IPS-18c (cell line): ENCODE data around the gene SLC35E4.

Experiments used
- H3K4me3 ChIP-seq: 2 replicates; pipeline ENCODE4 v1.7.0; 2013; ENCODE audit warnings: low read depth, mild to moderate bottlenecking, low read length, moderate library complexity; ENCODE audit not compliant: insufficient read depth
- H3K9me3 ChIP-seq: one replicate; pipeline ENCODE4 v1.6.1; 2013; ENCODE audit warnings: mild to moderate bottlenecking, low read length, moderate library complexity; ENCODE audit not compliant: control insufficient read depth, insufficient read depth

The SLC35E4 gene

GRCh38 chr22:30640361-30640760, 4.8 kb downstream of the SLC35E4 start:
- Histone ChIP-seq H3K4me3 (no peak overlapping the region), H3K9me3 (peaks cover 5% of the 10 kb centered on the region)

- peaks cover 5% of the 10 kb centered on the region for H3K9me3 ChIP-seq
- H3K4me3 ChIP-seq = no peak overlapping the region
Measured at GRCh38 chr22:30640839-30641430, 5.4 kb downstream of the SLC35E4 start.

- H3K4me3 ChIP-seq = no peak overlapping the region
- peaks cover 3% of the 10 kb centered on the region for H3K9me3 ChIP-seq
Measured at GRCh38 chr22:30643055-30643875, 7.7 kb downstream of the SLC35E4 start.

GRCh38 chr22:30646518-30647160, 11.1 kb downstream of the SLC35E4 start:
- Histone ChIP-seq H3K9me3 (peaks cover 4% of the 10 kb centered on the region), H3K4me3 (no peak overlapping the region)

- Histone ChIP-seq H3K4me3 (no peak overlapping the region), H3K9me3 (peaks cover 4% of the 10 kb centered on the region)
Measured at GRCh38 chr22:30647536-30647935, 12.0 kb downstream of the SLC35E4 start.

GRCh38 chr22:30648825-30649224, 13.2 kb downstream of the SLC35E4 start:
- Histone ChIP-seq H3K4me3 (no peak overlapping the region), H3K9me3 (peaks cover 4% of the 10 kb centered on the region)

- H3K9me3 ChIP-seq = peaks cover 4% of the 10 kb centered on the region
- H3K4me3 ChIP-seq = no peak overlapping the region
Measured at GRCh38 chr22:30649430-30650007, 13.9 kb downstream of the SLC35E4 start.

- H3K4me3 ChIP-seq = no peak overlapping the region
- H3K9me3 ChIP-seq = peaks cover 4% of the 10 kb centered on the region
Measured at GRCh38 chr22:30650508-30651116, 15.0 kb downstream of the SLC35E4 start.

- Histone ChIP-seq H3K4me3 (no peak overlapping the region), H3K9me3 (peaks cover 4% of the 10 kb centered on the region)
Measured at GRCh38 chr22:30652852-30653251, 17.3 kb downstream of the SLC35E4 start.

- H3K9me3 ChIP-seq = peaks cover 4% of the 10 kb centered on the region
- no peak overlapping the region for H3K4me3 ChIP-seq
Measured at GRCh38 chr22:30654361-30654760, 18.8 kb downstream of the SLC35E4 start.

- Histone ChIP-seq H3K9me3 (no peaks in the 10 kb centered on the region), H3K4me3 (no peak overlapping the region)
Measured at GRCh38 chr22:30655532-30655931, 20.0 kb downstream of the SLC35E4 start.

- Histone ChIP-seq H3K4me3 (no peak overlapping the region), H3K9me3 (no peaks in the 10 kb centered on the region)
Measured at GRCh38 chr22:30662040-30662439, 26.5 kb downstream of the SLC35E4 start.

- H3K9me3 ChIP-seq = no peaks in the 10 kb centered on the region
- H3K4me3 ChIP-seq = no peak overlapping the region
Measured at GRCh38 chr22:30664798-30665197, 29.2 kb downstream of the SLC35E4 start.

- H3K4me3 ChIP-seq = no peak overlapping the region
- H3K9me3 ChIP-seq = no peaks in the 10 kb centered on the region
Measured at GRCh38 chr22:30665266-30665665, 29.7 kb downstream of the SLC35E4 start.

- no peaks in the 10 kb centered on the region for H3K9me3 ChIP-seq
- H3K4me3 ChIP-seq = no peak overlapping the region
Measured at GRCh38 chr22:30665786-30666185, 30.2 kb downstream of the SLC35E4 start.

- Histone ChIP-seq H3K4me3 (peak overlapping the region; percentile 89; the same call in 1 of the 2 replicates), H3K9me3 (no peaks in the 10 kb centered on the region)
Measured at GRCh38 chr22:30667107-30667493, 31.5 kb downstream of the SLC35E4 start.
